H1 (cell line): ENCODE measurements around the gene TAX1BP1. TPM values are rescaled to one million over a fixed set of nuclear protein-coding genes. Genes with fewer than 3 reads are reported as not detected.

Experiments used
- CTCF ChIA-PET: fragments of 300-600 bp; sonication (Branson Sonifier 250); formaldehyde crosslinking; loops from one replicate; lab custom pipeline; 2021; ENCODE audit not compliant: partially characterized antibody; lab: Charles Lee
- POLR2A ChIA-PET: fragments of 300-600 bp; sonication (Branson Sonifier 250); formaldehyde crosslinking; loops from one replicate; lab custom pipeline; 2021; ENCODE audit warnings: inconsistent platforms; ENCODE audit not compliant: partially characterized antibody; lab: Charles Lee
- DNase-seq, 2 experiments: peaks; one replicate each; pipeline versions ENCODE4 v3.0.0 to v3.0.0-alpha.2; 2010 to 2022; ENCODE audit warnings: low spot score in 2 of 2, low read depth in 1 of 2, mixed read lengths in 1 of 2
- FAIRE-seq: peaks from 2 replicates; lab custom pipeline; 2011; peaks lifted over from hg19 to GRCh38; lab: Jason Lieb, UNC
- H2AFZ ChIP-seq: 2 replicates; pipeline ENCODE4 v1.8.1; 2012; ENCODE audit warnings: low read length, inconsistent platforms
- H2AK5ac ChIP-seq: 2 replicates; pipeline ENCODE4 v1.6.1; 2013; ENCODE audit warnings: low read depth, low read length
- H2BK120ac ChIP-seq: replicated peaks from 2 replicates; pipeline ENCODE3; 2013; ENCODE audit warnings: low read depth, low read length, inconsistent platforms
- H2BK12ac ChIP-seq: 2 replicates; pipeline ENCODE4 v1.6.1; 2013; ENCODE audit warnings: low read depth, low read length
- H2BK15ac ChIP-seq: 2 replicates; pipeline ENCODE4 v1.6.1; 2013; ENCODE audit warnings: low read length
- H2BK20ac ChIP-seq: 2 replicates; pipeline ENCODE4 v1.6.1; 2013; ENCODE audit warnings: low read length
- H2BK5ac ChIP-seq: 2 replicates; pipeline ENCODE4 v1.6.1; 2013; ENCODE audit warnings: low read depth, low read length
- H3K14ac ChIP-seq: 2 replicates; pipeline ENCODE4 v1.6.1; 2013; ENCODE audit warnings: inconsistent platforms; ENCODE audit not compliant: insufficient read length
- H3K18ac ChIP-seq: 2 replicates; pipeline ENCODE4 v1.6.1; 2013; ENCODE audit warnings: low read length; ENCODE audit errors: extremely low read depth
- H3K23ac ChIP-seq: 2 replicates; pipeline ENCODE4 v1.6.1; 2013; ENCODE audit warnings: inconsistent platforms; ENCODE audit not compliant: insufficient read length
- H3K23me2 ChIP-seq: 2 replicates; pipeline ENCODE4 v1.6.1; 2013; ENCODE audit warnings: low read depth, low read length
- H3K27ac ChIP-seq: 2 replicates; pipeline ENCODE4 v1.6.1; 2011; ENCODE audit warnings: low read depth, low read length, inconsistent platforms
- H3K27me3 ChIP-seq, 4 experiments: replicated peaks in 1 of 4; 1 replicate in 1 of 4; 2 replicates in 3 of 4; pipeline versions ENCODE4 v1.6.1 to v1.8.1; 2011 to 2013; ENCODE audit warnings: low read length in 3 of 4, mild to moderate bottlenecking in 3 of 4, inconsistent platforms in 2 of 4, mixed read lengths in 2 of 4, moderate library complexity in 1 of 4; ENCODE audit not compliant: control insufficient read depth in 3 of 4, insufficient read depth in 3 of 4; ENCODE audit errors: extremely low read depth in 1 of 4
- H3K36me3 ChIP-seq, 4 experiments: 2 replicates each; pipeline versions ENCODE4 v1.6.1 to v1.8.1; 2011 to 2013; ENCODE audit warnings: mild to moderate bottlenecking in 4 of 4, low read length in 3 of 4, moderate library complexity in 2 of 4, control low read depth in 1 of 4, inconsistent platforms in 1 of 4; ENCODE audit not compliant: insufficient read depth in 4 of 4, control insufficient read depth in 2 of 4
- H3K4ac ChIP-seq: replicated peaks from 2 replicates; pipeline ENCODE3; 2013; ENCODE audit warnings: low read length, low read depth, mixed read lengths, inconsistent platforms; ENCODE audit not compliant: insufficient read length
- H3K4me1 ChIP-seq, 4 experiments: replicated peaks in 1 of 4; 1 replicate in 1 of 4; 2 replicates in 3 of 4; pipeline versions ENCODE4 v1.6.1 to v1.8.1; 2011 to 2013; ENCODE audit warnings: low read length in 3 of 4, inconsistent platforms in 2 of 4, mixed read lengths in 1 of 4; ENCODE audit not compliant: insufficient read depth in 4 of 4, control insufficient read depth in 3 of 4
- H3K4me2 ChIP-seq, 2 experiments: 2 replicates each; pipeline versions ENCODE4 v1.6.1 to v1.8.1; 2011 to 2013; ENCODE audit warnings: low read depth in 2 of 2, low read length in 2 of 2, control low read depth in 1 of 2, inconsistent platforms in 1 of 2, mild to moderate bottlenecking in 1 of 2; ENCODE audit not compliant: insufficient read depth in 1 of 2
- H3K4me3 ChIP-seq, 4 experiments: fragments of 200-600, 300-600 bp in 1 of 4; sonication (generic), shearing (Covaris generic), sonication (Bioruptor Twin) in 1 of 4; 2 replicates each; pipeline versions ENCODE4 v1.5.1 to v1.8.1; 2011 to 2016; ENCODE audit warnings: low read length in 4 of 4, low read depth in 3 of 4, control low read depth in 2 of 4, inconsistent platforms in 2 of 4, mild to moderate bottlenecking in 2 of 4, mixed read lengths in 1 of 4, moderate library complexity in 1 of 4; ENCODE audit not compliant: insufficient read depth in 2 of 4; ENCODE audit errors: extremely low read depth in 1 of 4
- H3K56ac ChIP-seq: replicated peaks from 2 replicates; pipeline ENCODE3; 2013; ENCODE audit warnings: low read depth, mild to moderate bottlenecking, mixed read lengths, low read length, inconsistent platforms; ENCODE audit not compliant: insufficient read length
- H3K79me1 ChIP-seq: 2 replicates; pipeline ENCODE4 v1.6.1; 2013; ENCODE audit warnings: low read depth, low read length, control low read depth
- H3K79me2 ChIP-seq, 2 experiments: 2 replicates each; pipeline versions ENCODE4 v1.6.1 to v1.8.1; 2012 to 2013; ENCODE audit warnings: low read length in 2 of 2, mild to moderate bottlenecking in 2 of 2, inconsistent platforms in 1 of 2; ENCODE audit not compliant: insufficient read depth in 2 of 2, control insufficient read depth in 1 of 2
- H3K9ac ChIP-seq, 4 experiments: replicated peaks in 1 of 4; 1 replicate in 1 of 4; 2 replicates in 3 of 4; pipeline versions ENCODE4 v1.6.1 to v1.8.1; 2011 to 2013; ENCODE audit warnings: low read depth in 3 of 4, low read length in 3 of 4, control low read depth in 2 of 4, mild to moderate bottlenecking in 2 of 4, moderate library complexity in 2 of 4, inconsistent platforms in 1 of 4; ENCODE audit errors: extremely low read depth in 1 of 4
- H3K9me3 ChIP-seq, 2 experiments: 2 replicates each; pipeline versions ENCODE4 v1.6.1 to v1.8.1; 2012 to 2013; ENCODE audit warnings: mild to moderate bottlenecking in 2 of 2, moderate library complexity in 2 of 2, control low read depth in 1 of 2, inconsistent platforms in 1 of 2, low read depth in 1 of 2, low read length in 1 of 2, mixed read lengths in 1 of 2; ENCODE audit not compliant: insufficient read depth in 2 of 2
- H4K20me1 ChIP-seq, 2 experiments: replicated peaks in 1 of 2; 2 replicates each; pipeline versions ENCODE3 to v1.8.1; 2011 to 2013; ENCODE audit warnings: inconsistent platforms in 2 of 2, low read length in 2 of 2, mild to moderate bottlenecking in 1 of 2; ENCODE audit not compliant: insufficient read depth in 2 of 2, control insufficient read depth in 1 of 2
- H4K5ac ChIP-seq: 2 replicates; pipeline ENCODE4 v1.6.1; 2013; ENCODE audit warnings: low read length, low read depth, mixed read lengths, inconsistent platforms; ENCODE audit not compliant: insufficient read length
- H4K8ac ChIP-seq: 2 replicates; pipeline ENCODE4 v1.8.0; 2013; ENCODE audit warnings: mild to moderate bottlenecking, moderate library complexity, low read length, inconsistent platforms; ENCODE audit not compliant: insufficient read depth; ENCODE audit errors: extremely low read depth
- H4K91ac ChIP-seq: replicated peaks from 2 replicates; pipeline ENCODE3; 2013; ENCODE audit warnings: low read length, mixed read lengths, inconsistent platforms; ENCODE audit not compliant: insufficient read length
- JUND ChIP-seq: IDR thresholded peaks from 2 replicates; pipeline ENCODE4 v1.6.1; 2011; ENCODE audit warnings: mild to moderate bottlenecking, improper control_type of control experiment, low read length
- SIN3A ChIP-seq, 2 experiments: IDR thresholded peaks in 1 of 2; conservative IDR thresholded peaks in 1 of 2; 2 replicates each; pipeline ENCODE4 v1.6.1; 2011 to 2012; ENCODE audit warnings: low read length in 2 of 2, improper control_type of control experiment in 1 of 2, low read depth in 1 of 2, mild to moderate bottlenecking in 1 of 2
- WGBS, 2 experiments: shearing (Covaris generic) in 1 of 2; methylation state at CpG; one replicate each; pipeline versions ENCODE4 v1.1.6 to v1.1.7; 2013 to 2015; ENCODE audit warnings: low lambda C conversion rate in 2 of 2, mixed read lengths in 2 of 2, inconsistent platforms in 1 of 2, low coverage in 1 of 2, missing lambda C conversion rate in 1 of 2; ENCODE audit not compliant: insufficient replicate concordance in 2 of 2, insufficient coverage in 1 of 2, insufficient read length in 1 of 2; ENCODE audit errors: extremely low coverage in 1 of 2, missing lambda C conversion rate in 1 of 2; 5-methylcytosine and 5-hydroxymethylcytosine counted together
- polyA plus RNA-seq, 7 experiments: library from polyadenylated mRNA; depleted of rRNA in 3 of 7; stranded (reverse) in 5 of 7; unstranded in 2 of 7; fragments of >200 nt in 5 of 7; fragments of 200-250 nt in 2 of 7; gene quantifications; 1 replicate in 5 of 7; 2 replicates in 1 of 7; 4 replicates in 1 of 7; pipeline versions ENCODE4 v1.2.1 to v1.2.3, GENCODE V29; 2011 to 2013; ENCODE audit warnings: missing spikeins in 2 of 7, mixed read lengths in 2 of 7
- total RNA-seq: library from RNA; stranded (reverse); fragmentation: NEBNext Ultra II Directional; extraction: Animal tissue kit (Norgen Biotek cat#: 25700); gene quantifications from 2 replicates; pipeline ENCODE4 v1.2.1, GENCODE V29; 2021

The TAX1BP1 gene
- total and polyA plus RNA-seq, 2 of the 8 experiments (the other 6 are each of a cell fraction or from before 2014, with no cell fraction given): 56.0 to 62.7 TPM

DNA sequence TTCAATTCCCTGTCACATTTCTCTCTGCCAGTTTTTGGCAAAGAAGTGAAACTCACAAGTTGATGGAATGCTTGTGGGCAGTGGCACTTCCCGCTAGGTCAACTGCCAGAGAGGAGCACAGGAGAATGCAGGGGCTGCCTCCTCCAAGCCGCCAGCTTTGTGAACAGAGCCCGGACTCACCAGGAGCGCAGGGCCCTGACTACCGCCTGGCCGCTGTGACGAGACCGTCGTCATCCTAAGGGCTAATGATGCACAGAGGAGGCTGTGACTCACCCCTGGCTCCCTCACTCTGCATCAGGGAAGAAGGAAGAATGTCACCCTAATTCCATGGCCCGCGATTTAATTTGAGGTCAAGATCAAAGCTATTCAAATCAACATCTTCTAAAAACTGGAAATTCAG is 123.9 kb downstream of the TAX1BP1 start:
- no peak overlapping the region for H3K56ac ChIP-seq
- H3K23ac ChIP-seq: no peak overlapping the region
- H3K4me2 ChIP-seq: no peak overlapping the region
- CTCF ChIA-PET: interaction anchor here (0.8 to 2.1 kb wide), 3 partner anchors 13 to 79 kb away, joined by 3 to 7 read pairs (median 6); no protein-coding TSS in a partner anchor
- no peaks in the 10 kb centered on the region for H3K79me2 ChIP-seq
- no peak overlapping the region for H3K9ac ChIP-seq
- no peak overlapping the region for H2BK15ac ChIP-seq
- no peak overlapping the region for H3K4me3 ChIP-seq
- H4K8ac ChIP-seq: no peak overlapping the region
- no peaks in the 10 kb centered on the region for H3K79me1 ChIP-seq
- POLR2A ChIA-PET: no interaction called here
- no peak overlapping the region for H2BK120ac ChIP-seq
- FAIRE-seq (no peak), DNase-seq (no peak)
- H3K9me3 ChIP-seq: no peaks in the 10 kb centered on the region
- no peak overlapping the region for H4K5ac ChIP-seq
- TF ChIP-seq SIN3A (conservative IDR thresholded peaks at IDR 0.05 in 1 of 2, IDR thresholded peaks at IDR 0.05 in 1 of 2; ENCODE audit: low read depth in 1 of 2, low read length in 2 of 2) (no peak), JUND (0 out of 2 replicates have a peak, but pooled peaks have one; percentile 31)
- H3K14ac ChIP-seq: no peak overlapping the region
- H2BK5ac ChIP-seq: no peak overlapping the region
- H2AK5ac ChIP-seq: no peak overlapping the region
- no peaks in the 10 kb centered on the region for H3K36me3 ChIP-seq
- no peak overlapping the region for H2BK20ac ChIP-seq
- H3K27me3 ChIP-seq: no peaks in the 10 kb centered on the region
- no peaks in the 10 kb centered on the region for H3K23me2 ChIP-seq
- H2BK12ac ChIP-seq: no peak overlapping the region
- peaks cover 0 to 3% of the 10 kb centered on the region in 2 experiments for H4K20me1 ChIP-seq
- peaks cover 0 to 4% (median 0%) of the 10 kb centered on the region in 4 experiments; a peak in 2 of 7 replicates for H3K4me1 ChIP-seq
- 82% methylated on average over 11 of the region's 11 CpGs; no CpG with 5 or more reads in 1 of the 2 experiments for WGBS, 2 experiments
- no peak overlapping the region for H3K27ac ChIP-seq
- H3K18ac ChIP-seq: no peak overlapping the region
- no peak overlapping the region for H2AFZ ChIP-seq
- no peak overlapping the region for H4K91ac ChIP-seq
- H3K4ac ChIP-seq: no peak overlapping the region
